Hepatic stellate cell (primary cell): ENCODE measurements around the gene ELP4.
A peak's percentile ranks its signal among the peaks of the same experiment; 100 is the strongest.

ENCODE experiments used
- DNase-seq: peaks from one replicate; pipeline ENCODE4 v3.0.0; 2011; ENCODE audit warnings: low spot score

ELP4 gene

DNA sequence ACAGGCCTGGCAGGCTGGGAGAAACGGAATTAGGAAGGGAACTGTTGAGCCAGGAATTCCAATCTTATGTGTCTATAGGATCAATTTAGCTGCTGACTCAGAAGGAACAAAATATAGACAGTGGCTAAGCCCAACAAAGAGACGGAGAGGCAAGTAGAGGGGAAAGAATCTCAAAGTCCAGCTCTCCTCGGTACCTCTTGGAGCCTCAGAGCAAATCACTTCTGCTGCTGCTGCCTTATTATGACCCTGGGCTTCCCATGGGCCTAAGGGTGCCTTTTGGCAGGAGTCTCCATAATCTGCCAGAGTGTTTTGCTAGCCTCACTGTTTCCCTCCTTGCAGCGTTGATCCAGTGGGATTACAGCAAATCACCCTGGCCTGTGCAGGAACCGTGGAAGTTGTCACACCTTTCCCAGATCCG, 269.8 kb downstream of the ELP4 start:
- DNase-seq: peak; percentile 58

DNA sequence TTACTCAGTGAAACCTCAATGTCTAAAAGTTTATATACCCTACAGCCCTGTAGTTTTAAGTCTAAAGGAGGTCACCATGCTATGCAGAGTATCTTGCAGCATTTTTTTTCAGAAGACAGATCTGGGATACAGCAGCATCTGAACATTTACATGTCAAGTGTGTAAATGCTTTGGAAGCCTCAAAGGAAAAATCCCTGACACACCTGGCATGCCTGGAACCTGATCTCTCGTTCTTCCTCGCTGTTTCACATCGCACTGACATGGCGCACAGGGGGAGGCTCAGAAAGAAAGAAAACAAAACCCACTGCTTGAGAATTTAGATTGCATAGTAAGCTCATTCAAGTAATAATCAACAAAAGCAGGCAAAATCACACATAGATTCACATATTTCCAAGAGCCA, 270.5 kb downstream of the ELP4 start:
- no peak for DNase-seq

- DNase-seq: no peak
Observed at GRCh38 chr11:31780480-31780971, 271.0 kb downstream of the ELP4 start.

DNA sequence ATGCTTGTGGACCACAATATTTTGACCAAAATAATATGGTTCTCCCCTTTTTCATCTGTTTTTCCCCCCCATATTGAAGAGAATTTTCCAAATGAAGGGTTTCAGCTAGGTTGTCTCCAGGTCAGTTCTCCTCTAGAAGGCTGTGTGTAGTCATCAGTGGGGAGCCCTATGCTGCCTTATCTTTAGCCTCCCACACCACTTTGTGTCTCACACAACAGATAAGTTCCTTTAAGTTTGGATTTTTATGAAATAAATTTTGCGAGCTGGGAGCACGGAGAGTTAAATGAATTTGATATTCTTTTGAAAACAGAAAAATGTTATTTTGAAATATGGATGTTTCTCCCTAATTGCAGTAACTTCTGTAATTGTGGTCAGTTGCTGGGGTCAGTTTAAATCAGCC, 272.7 kb downstream of the ELP4 start:
- no peak for DNase-seq

GRCh38 chr11:31783252-31783651, 273.7 kb downstream of the ELP4 start:
- no peak for DNase-seq

DNA sequence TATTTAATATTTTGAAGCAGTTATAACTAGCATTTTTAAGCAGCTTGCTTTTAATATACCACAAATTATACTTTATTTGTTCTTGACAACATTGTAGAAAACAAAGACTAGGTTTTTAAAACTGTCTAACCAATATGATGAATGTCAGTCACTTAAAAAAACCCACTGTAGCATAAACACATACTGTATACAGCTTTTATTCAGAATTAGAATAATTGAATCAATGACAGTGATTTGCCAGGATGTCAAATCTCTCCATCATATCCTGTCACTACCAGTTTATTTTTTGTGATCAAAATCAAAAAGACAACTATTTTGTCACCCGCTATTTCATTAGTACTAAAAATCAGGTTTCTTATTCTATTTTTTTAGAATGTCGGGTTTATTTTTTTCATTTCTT, 275.0 kb downstream of the ELP4 start:
- no peak for DNase-seq

GRCh38 chr11:31786996-31787685, 277.6 kb downstream of the ELP4 start:
- DNase-seq: no peak

DNA sequence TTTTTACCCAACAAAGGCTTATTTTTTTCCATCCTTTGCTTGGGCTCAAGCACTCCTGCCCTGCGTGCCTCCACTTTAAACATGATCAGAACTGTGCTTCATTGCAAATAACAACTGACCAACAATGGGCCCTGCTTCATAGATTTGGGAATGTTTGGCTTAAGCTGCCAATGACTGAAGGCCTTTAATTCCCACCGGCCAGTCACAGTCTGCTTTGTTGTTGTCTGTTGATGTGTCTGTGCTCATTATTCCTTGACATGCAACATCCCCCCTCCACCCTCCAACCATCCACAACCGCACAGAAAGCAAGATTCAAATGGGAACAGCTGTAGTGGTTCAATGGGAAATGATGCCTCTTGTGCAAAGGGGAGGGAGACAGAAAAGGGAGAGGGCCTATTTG, 278.5 kb downstream of the ELP4 start:
- no peak for DNase-seq

DNA sequence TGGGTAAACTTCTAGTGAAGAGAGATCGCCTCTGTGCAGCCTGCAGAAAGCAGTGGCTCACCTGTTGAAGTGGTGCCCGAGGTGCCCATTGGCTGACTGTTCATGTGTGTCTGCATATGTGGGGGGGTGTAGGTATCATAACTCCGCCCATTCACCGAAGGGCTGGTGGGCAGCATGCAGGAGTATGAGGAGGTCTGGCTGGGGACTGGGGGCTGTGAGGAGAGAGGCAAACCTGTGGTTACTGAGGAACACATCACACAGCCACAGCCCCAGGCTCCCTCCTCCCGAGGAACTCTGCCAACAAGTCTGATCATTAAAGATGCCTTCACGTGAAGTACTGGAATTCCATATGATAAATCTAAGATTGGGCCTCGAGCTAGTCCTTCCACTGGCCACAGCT, 281.1 kb downstream of the ELP4 start:
- no peak for DNase-seq

DNA sequence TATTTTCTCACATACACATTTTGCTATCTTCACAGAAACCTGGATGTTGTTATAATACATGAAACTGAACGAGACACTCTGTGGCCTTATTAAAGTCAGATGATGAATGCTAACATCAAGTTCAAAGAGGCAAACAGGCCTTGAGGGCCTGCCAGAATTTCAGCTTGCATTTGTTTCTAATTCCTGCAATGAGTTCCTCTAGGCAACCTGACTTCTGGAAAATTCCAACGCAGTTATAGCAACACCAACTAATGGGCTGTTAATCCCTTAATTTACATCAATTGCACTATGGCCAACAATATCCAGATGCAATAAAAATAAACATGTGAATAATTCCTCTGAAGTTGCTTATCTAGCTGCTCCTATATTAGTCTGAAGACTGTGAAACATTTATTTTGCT, 282.5 kb downstream of the ELP4 start:
- no peak for DNase-seq

DNA sequence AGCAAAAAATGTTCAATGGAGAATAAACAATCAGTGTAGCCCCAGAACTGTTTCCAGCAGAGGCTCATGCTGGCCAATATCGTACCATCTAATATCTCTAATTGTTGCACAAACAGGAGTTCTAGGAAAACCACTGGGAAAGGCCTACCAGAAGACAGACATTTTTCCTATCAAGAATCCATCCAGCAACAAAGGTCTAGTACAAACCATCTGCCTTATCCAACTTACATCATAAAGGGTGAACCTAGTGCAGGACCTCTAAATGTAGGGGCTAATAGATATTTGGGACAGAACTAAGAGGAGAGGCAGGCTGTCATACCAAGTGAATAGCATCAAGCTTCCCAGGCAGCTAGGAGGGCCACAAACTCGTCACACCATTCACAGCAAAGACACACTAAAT, 282.9 kb downstream of the ELP4 start:
- DNase-seq: no peak

GRCh38 chr11:31793264-31793663, 283.7 kb downstream of the ELP4 start:
- no peak for DNase-seq

DNA sequence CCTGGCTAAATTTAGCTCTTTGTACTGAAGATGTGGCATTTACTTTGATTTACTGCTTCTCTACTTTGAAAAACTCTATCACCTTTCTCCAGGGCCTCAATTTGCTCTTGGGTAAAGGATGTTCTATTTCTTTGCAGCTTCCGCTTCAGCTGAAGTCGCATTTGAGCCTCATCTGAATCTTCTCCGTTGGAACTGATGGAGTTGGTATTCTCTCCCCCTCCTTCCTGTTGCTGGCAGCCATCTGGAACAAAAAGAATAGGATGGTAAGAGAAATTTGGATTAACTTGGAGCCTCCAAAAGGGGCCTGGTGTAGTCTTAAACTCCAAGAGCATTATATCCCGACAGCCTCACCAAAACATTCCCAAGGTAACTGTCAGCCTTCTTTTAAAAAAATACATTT, 285.0 kb downstream of the ELP4 start:
- DNase-seq: no peak

DNA sequence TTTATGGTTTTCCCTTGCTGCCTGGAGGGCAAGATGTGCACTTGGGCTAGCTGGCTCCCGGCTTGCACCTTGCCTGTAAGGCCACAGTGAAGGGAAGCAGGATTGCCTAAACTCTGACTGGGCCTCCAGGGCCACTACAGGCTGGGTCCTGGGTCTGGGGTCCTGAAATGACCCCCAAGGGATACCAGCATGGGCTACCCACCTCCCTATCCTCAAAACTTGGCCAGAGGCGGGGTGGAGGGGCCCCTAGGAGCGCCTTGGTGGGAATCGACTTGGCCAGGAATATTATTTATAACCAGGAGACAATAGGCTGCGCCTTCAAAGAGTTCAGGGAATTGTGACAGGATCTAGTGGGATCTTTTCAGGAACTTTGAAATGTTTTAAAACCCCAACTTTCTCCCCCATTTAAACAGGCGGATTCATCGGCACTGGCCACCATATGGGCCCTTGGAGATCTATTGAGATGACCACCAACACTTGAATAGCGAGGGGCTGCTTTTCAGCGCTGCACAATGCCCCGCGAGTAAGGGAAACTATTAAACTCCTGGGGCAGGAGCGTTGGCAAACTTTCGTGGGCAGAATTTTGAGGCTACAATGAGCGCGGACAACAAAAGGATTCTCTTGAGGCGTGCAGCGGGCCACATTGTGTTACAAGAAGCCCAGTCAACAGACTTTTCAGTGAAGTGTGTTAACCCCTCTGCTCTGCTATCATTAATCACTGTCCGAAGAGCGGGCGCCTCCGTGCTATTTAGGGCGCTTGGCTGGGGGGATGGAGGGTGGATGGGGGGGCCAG, 286.3 kb downstream of the ELP4 start:
- no peak for DNase-seq

DNA sequence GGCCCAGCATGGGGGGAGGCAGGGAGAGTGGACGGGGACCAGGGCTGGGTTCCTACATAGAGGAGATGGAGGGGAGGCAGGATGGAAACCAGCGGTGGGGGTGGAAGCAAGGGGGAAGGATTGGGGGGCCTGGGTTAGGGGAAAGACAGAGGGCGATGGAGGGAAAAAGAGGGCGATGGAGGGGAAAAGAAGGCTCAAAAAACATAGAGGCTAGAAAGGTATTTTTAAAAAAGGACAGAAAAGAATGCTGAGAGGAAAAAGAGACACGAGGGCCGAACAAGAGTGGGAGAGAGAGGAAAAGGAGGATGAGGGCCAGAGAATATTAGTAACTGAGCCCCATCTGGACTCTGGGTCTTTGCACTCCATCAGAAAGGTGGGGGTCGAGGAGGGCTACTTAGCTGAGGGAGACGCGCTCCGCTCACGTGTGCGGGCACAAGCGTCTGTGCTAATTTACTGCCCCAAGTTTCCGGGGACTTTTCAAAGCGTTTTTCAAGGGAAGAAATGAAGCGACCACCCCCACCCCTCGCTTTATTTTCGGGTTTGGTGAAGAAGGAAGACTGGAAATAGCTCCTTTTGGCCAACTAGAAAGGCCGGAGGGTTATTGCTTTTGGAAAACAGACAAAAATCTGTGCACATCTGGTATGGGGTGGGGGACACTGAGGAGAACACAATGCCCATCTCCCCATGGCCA, 287.1 kb downstream of the ELP4 start:
- DNase-seq: no peak

- no peak for DNase-seq
Observed at GRCh38 chr11:31797190-31798056, 287.9 kb downstream of the ELP4 start.

DNA sequence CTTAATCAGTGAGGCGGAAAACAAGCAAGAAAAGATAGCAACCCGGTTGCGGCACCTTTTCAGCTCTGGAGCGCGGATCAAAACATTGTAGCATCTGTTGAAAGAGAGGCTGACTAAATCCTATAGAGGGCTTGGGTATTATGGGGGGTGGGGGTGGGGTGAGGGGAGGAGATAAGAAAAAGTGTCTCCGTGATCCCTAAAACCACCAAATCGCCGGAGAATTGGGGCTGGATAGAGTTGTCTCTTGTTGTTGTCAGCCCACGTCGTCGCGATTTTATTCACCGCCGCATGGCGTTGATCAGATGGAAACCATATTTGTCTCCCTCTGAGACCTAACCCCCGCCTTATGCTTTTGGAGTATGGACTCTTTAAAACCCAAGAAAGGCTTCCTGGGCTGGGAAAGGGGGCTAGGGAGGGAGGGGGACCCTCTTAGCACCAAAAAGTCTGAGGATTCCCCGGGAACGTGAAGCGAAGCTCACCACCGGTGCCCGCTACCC, 288.5 kb downstream of the ELP4 start:
- no peak for DNase-seq

GRCh38 chr11:31798554-31799434, 289.2 kb downstream of the ELP4 start:
- no peak for DNase-seq

DNA sequence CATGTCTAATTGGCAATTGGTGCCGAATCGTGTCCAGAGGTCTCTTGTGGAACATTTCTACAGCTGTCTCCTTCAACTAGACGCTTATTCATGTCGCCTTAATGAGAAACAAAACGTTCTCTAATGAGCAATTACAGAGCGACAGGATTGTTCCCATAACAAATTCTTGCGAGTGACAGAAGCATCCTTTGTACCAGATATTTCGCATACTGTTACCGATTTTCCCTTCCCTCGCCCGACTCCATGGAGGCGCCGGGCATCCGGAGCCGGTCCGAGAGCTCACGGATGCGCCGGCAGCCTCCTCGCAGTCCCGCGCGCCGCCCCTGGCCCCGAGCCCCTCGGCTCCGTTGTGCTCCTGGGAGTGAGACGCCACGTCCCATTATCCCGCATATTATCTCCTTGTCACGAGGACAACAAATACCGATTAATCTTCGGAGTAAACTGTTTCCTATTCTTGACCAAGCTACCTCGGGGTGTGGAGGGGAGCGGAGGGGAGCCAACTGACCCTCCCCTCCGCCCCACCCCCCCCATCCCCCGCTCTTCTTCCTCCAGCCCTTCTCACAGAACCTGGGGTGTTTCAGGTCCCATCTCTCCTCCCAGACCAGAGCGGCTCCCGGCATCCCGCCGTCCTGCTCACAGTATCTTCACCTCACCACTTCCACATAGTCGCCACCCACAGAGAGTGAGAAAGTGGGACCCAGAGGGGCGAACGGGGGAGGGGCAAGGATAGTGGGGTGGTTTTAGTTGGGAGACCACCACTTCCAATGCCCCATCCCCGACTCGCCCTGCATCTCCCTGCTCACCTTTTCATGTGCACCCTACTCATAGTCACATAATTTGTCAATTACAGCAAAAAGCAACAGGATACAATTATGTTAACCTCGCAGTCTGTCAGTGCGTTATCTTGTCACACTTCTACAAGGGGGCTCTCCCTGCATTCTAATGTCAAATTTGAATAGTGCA, 290.1 kb downstream of the ELP4 start:
- no peak for DNase-seq
